CD4-positive, alpha-beta T cell (primary cell): ENCODE measurements around the gene ATRNL1. TPM values are rescaled to one million over a fixed set of nuclear protein-coding genes. Genes with fewer than 3 reads are reported as not detected.

Source experiments
- ATAC-seq: fragments of 200-7000 bp; cut with Tn5 transposase; one replicate; pipeline ENCODE4 v1.10.0; 2022; ENCODE audit warnings: mild to moderate bottlenecking; ENCODE audit not compliant: poor library complexity
- CTCF ChIA-PET: fragments of 350-600 bp; sonication (Branson Sonifier 250); formaldehyde crosslinking; loops from one replicate; lab custom pipeline; 2021; ENCODE audit warnings: antibody characterized with exemption, inconsistent platforms; lab: Charles Lee
- POLR2A ChIA-PET: fragments of 350-600 bp; sonication (Branson Sonifier 250); formaldehyde crosslinking; loops from one replicate; lab custom pipeline; 2021; ENCODE audit warnings: antibody characterized with exemption, inconsistent platforms; lab: Charles Lee
- DNase-seq, 14 experiments: peaks; one replicate each; pipeline ENCODE4 v3.0.0-alpha.2; 2013 to 2020; ENCODE audit warnings: mixed read lengths in 2 of 14
- H3K27ac ChIP-seq, 2 donors: one replicate each; pipeline versions ENCODE4 v1.5.1 to v1.7.0; 2013; ENCODE audit warnings: low read length in 2 of 2, low read depth in 1 of 2, mild to moderate bottlenecking in 1 of 2
- H3K27me3 ChIP-seq, 2 experiments: 1 replicate in 1 of 2; 2 replicates in 1 of 2; pipeline versions ENCODE4 v1.6.1 to v1.7.0; 2013; ENCODE audit warnings: low read length in 2 of 2, control low read depth in 1 of 2, mild to moderate bottlenecking in 1 of 2, moderate library complexity in 1 of 2; ENCODE audit not compliant: insufficient read depth in 2 of 2, control insufficient read depth in 1 of 2
- H3K36me3 ChIP-seq: one replicate; pipeline ENCODE4 v1.6.1; 2013; ENCODE audit warnings: low read length, control low read depth; ENCODE audit not compliant: insufficient read depth
- H3K4me1 ChIP-seq: one replicate; pipeline ENCODE4 v1.6.1; 2013; ENCODE audit warnings: low read length, control low read depth; ENCODE audit not compliant: insufficient read depth
- H3K4me3 ChIP-seq: one replicate; pipeline ENCODE4 v1.5.1; 2013; ENCODE audit warnings: mild to moderate bottlenecking, low read length, moderate library complexity
- H3K9me3 ChIP-seq, 2 experiments: 1 replicate in 1 of 2; 2 replicates in 1 of 2; pipeline versions ENCODE4 v1.6.1 to v1.7.0; 2013; ENCODE audit warnings: low read length in 2 of 2, mild to moderate bottlenecking in 2 of 2, control low read depth in 1 of 2, moderate library complexity in 1 of 2; ENCODE audit not compliant: control insufficient read depth in 1 of 2, insufficient read depth in 1 of 2
- H3K27ac Mint-ChIP-seq: one replicate; pipeline ENCODE4 v1.8.0; 2020; ENCODE audit warnings: mixed read lengths
- H3K27me3 Mint-ChIP-seq: one replicate; pipeline ENCODE4 v1.8.0; 2021; ENCODE audit warnings: mixed read lengths
- H3K36me3 Mint-ChIP-seq: one replicate; pipeline ENCODE4 v1.8.0; 2021; ENCODE audit warnings: low read depth, mixed read lengths
- H3K4me1 Mint-ChIP-seq: one replicate; pipeline ENCODE4 v1.8.0; 2021; ENCODE audit warnings: low read depth, mixed read lengths
- H3K4me3 Mint-ChIP-seq: one replicate; pipeline ENCODE4 v1.8.0; 2020; ENCODE audit warnings: mild to moderate bottlenecking, mixed read lengths
- H3K9me3 Mint-ChIP-seq: one replicate; pipeline ENCODE4 v1.8.0; 2020; ENCODE audit warnings: mixed read lengths
- CTCF ChIP-seq: fragments of 200-600 bp; IDR thresholded peaks from one replicate; pipeline ENCODE4 v1.8.0; 2022; ENCODE audit warnings: antibody characterized with exemption, mild to moderate bottlenecking
- intact Hi-C, 2 experiments: fragments of 100-400 bp; cut with DNase I in 1 of 2; cut with micrococcal nuclease in 1 of 2; formaldehyde crosslinking; loops; one replicate each; pipeline versions ENCODE4 v1.15.1 to v1.9.0; 2023 to 2025; cut with DNase I, micrococcal nuclease
- total RNA-seq, 174 experiments: library from RNA in 2 of 174; stranded (reverse) in 2 of 174; gene quantifications; one replicate each; pipeline ENCODE4 v1.2.3 and lab custom pipeline; 2021 to 2026

Gene ATRNL1
- total RNA-seq, 2 experiments from 2014 or later = not detected

- POLR2A ChIA-PET = no interaction called here
These were observed 737.3 kb downstream of the ATRNL1 start for GRCh38 chr10:115830265-115830970.

GRCh38 chr10:115831016-115831415, 737.9 kb downstream of the ATRNL1 start:
- Mint-ChIP-seq H3K27ac (no peak overlapping the region), H3K9me3 (no peaks in the 10 kb centered on the region), H3K27me3 (no peaks in the 10 kb centered on the region), H3K4me1 (no peaks in the 10 kb centered on the region), H3K36me3 (no peaks in the 10 kb centered on the region), H3K4me3 (no peak overlapping the region)
- intact Hi-C loops = no loop called here
- POLR2A ChIA-PET = no interaction called here
- TF ChIP-seq CTCF = no peak
- Histone ChIP-seq H3K9me3 (peaks cover 0 to 12% of the 10 kb centered on the region in 2 experiments), H3K36me3 (no peaks in the 10 kb centered on the region), H3K27me3 (no peaks in the 10 kb centered on the region), H3K4me1 (no peaks in the 10 kb centered on the region), H3K4me3 (no peak overlapping the region), H3K27ac (no peak overlapping the region)
- ATAC-seq (no peak), DNase-seq (no peak)
- CTCF ChIA-PET = no interaction called here

More at GRCh38 chr10:115830265-115830970, 737.3 kb downstream of the ATRNL1 start:
- TF ChIP-seq CTCF = no peak
- Histone ChIP-seq H3K36me3 (no peaks in the 10 kb centered on the region), H3K4me3 (no peak overlapping the region), H3K4me1 (no peaks in the 10 kb centered on the region), H3K9me3 (peaks cover 0 to 12% of the 10 kb centered on the region in 2 experiments), H3K27ac (no peak overlapping the region), H3K27me3 (no peaks in the 10 kb centered on the region)
- CTCF ChIA-PET = no interaction called here
- intact Hi-C loops = no loop called here
- no peaks in the 10 kb centered on the region for H3K4me1 Mint-ChIP-seq
- ATAC-seq (no peak), DNase-seq (no peak)
- H3K27ac Mint-ChIP-seq = no peak overlapping the region
- H3K27me3 Mint-ChIP-seq = no peaks in the 10 kb centered on the region
- no peaks in the 10 kb centered on the region for H3K36me3 Mint-ChIP-seq
- no peak overlapping the region for H3K4me3 Mint-ChIP-seq
- H3K9me3 Mint-ChIP-seq = no peaks in the 10 kb centered on the region

GRCh38 chr10:115833119-115833518, 740.0 kb downstream of the ATRNL1 start:
- Mint-ChIP-seq H3K27me3 (no peaks in the 10 kb centered on the region), H3K27ac (no peak overlapping the region), H3K36me3 (no peaks in the 10 kb centered on the region), H3K9me3 (no peaks in the 10 kb centered on the region), H3K4me3 (no peak overlapping the region), H3K4me1 (no peaks in the 10 kb centered on the region)
- no peaks in the 10 kb centered on the region for H3K27me3 ChIP-seq
- H3K27ac ChIP-seq = no peak overlapping the region
- CTCF ChIA-PET = no interaction called here
- H3K36me3 ChIP-seq = no peaks in the 10 kb centered on the region
- DNase-seq (no peak), ATAC-seq (no peak)
- no peak overlapping the region for H3K4me3 ChIP-seq
- TF ChIP-seq CTCF = no peak
- no peaks in the 10 kb centered on the region for H3K4me1 ChIP-seq
- peaks cover 0 to 7% of the 10 kb centered on the region in 2 experiments for H3K9me3 ChIP-seq
- POLR2A ChIA-PET = no interaction called here
- intact Hi-C loops = no loop called here
